Progenitor cell of endocrine pancreas (in vitro differentiated cells): Measurements from ENCODE around the gene SLC39A1. TPM values are rescaled to one million over a fixed set of nuclear protein-coding genes. Genes with fewer than 3 reads are reported as not detected.
A peak's percentile ranks its signal among the peaks of the same experiment; 100 is the strongest.

ENCODE experiments used
- DNase-seq: peaks from one replicate; pipeline ENCODE4 v3.0.0; 2021; ENCODE audit warnings: low spot score; ENCODE audit not compliant: unreplicated experiment
- H3K27ac Mint-ChIP-seq: 2 replicates; pipeline ENCODE4 v1.8.0; 2021; ENCODE audit warnings: mild to moderate bottlenecking, moderate library complexity, mixed read lengths
- H3K27me3 Mint-ChIP-seq: 2 replicates; pipeline ENCODE4 v1.8.0; 2021; ENCODE audit warnings: mixed read lengths
- H3K36me3 Mint-ChIP-seq: 2 replicates; pipeline ENCODE4 v1.8.0; 2022; ENCODE audit warnings: mixed read lengths; ENCODE audit not compliant: insufficient read depth
- H3K4me1 Mint-ChIP-seq: 2 replicates; pipeline ENCODE4 v1.8.0; 2021; ENCODE audit warnings: low read depth, mixed read lengths
- H3K4me3 Mint-ChIP-seq: 2 replicates; pipeline ENCODE4 v1.8.0; 2021; ENCODE audit warnings: low read depth, mild to moderate bottlenecking, moderate library complexity, mixed read lengths
- H3K9me3 Mint-ChIP-seq: 2 replicates; pipeline ENCODE4 v1.8.0; 2021; ENCODE audit warnings: low read depth, mixed read lengths
- total RNA-seq: library from RNA; stranded (reverse); gene quantifications from 2 replicates; pipeline ENCODE4 v1.2.1, GENCODE V29; 2021
- TF ChIP-seq, protein P1 (sequence below): fragments of 200-600 bp; sonication (generic); IDR thresholded peaks from one replicate; pipeline ENCODE4 v1.5.0; 2021; ENCODE audit warnings: antibody characterized with exemption, mild to moderate bottlenecking; ENCODE audit not compliant: unreplicated experiment

The SLC39A1 gene
- total RNA-seq, 1 donor from 2014 or later: 70.6 TPM

DNA sequence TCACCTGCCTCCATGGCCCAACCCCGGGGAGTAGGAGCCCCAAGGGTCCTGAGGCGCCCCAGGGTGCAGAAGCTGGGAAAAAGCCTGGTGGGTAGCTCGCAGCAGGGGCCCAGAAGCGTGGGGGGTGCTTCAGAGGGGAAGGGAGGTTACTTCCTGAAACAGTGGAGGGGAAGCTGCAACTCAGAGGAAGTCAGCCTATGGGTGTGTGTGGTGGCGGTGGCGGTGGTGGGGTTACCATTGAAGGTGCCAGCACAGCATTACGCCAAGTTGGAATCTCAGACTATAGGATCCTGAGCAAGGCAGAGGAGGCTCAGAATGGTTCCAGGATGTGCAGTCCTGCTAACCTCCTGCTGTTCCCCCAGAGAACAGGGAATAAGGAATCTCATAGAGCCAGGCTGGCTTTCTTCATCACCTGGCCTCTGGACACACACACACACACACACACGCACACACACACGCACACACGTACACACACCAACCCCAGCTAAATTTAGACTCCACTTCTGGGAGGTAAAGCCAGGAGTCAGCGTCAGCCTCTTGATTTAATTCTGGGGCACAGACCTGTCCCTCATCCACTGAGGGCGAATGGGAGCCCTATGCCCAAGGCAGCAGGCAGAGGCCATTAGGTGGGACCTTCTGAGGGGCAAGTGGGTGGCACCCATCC, 18.1 kb downstream of the SLC39A1 start:
- H3K4me1 Mint-ChIP-seq: peaks cover 7% of the 10 kb centered on the region
- TF ChIP-seq, protein P1, sequence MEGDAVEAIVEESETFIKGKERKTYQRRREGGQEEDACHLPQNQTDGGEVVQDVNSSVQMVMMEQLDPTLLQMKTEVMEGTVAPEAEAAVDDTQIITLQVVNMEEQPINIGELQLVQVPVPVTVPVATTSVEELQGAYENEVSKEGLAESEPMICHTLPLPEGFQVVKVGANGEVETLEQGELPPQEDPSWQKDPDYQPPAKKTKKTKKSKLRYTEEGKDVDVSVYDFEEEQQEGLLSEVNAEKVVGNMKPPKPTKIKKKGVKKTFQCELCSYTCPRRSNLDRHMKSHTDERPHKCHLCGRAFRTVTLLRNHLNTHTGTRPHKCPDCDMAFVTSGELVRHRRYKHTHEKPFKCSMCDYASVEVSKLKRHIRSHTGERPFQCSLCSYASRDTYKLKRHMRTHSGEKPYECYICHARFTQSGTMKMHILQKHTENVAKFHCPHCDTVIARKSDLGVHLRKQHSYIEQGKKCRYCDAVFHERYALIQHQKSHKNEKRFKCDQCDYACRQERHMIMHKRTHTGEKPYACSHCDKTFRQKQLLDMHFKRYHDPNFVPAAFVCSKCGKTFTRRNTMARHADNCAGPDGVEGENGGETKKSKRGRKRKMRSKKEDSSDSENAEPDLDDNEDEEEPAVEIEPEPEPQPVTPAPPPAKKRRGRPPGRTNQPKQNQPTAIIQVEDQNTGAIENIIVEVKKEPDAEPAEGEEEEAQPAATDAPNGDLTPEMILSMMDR: no peak
- peak overlapping the region; percentile 75 for H3K4me3 Mint-ChIP-seq
- H3K9me3 Mint-ChIP-seq: no peaks in the 10 kb centered on the region
- no peak for DNase-seq
- no peaks in the 10 kb centered on the region for H3K27me3 Mint-ChIP-seq
- peak overlapping the region; percentile 94 for H3K27ac Mint-ChIP-seq
- H3K36me3 Mint-ChIP-seq: peaks cover 6% of the 10 kb centered on the region

DNA sequence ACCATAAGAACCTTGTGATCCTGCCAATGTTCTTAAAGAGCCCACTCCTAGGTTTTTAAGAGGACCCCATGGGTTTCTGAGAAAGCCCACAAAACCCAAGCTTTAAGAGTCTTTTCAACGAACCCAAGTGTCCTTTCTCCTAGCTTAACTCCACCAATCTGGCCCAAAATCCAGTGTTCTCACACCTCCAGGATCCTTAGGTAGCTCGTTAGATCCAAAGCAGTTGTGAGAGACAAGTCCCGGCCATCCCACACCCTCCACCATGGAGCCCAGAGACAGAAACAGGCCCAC, 18.6 kb downstream of the SLC39A1 start:
- Mint-ChIP-seq H3K9me3 (no peaks in the 10 kb centered on the region), H3K27ac (no peak overlapping the region), H3K27me3 (no peaks in the 10 kb centered on the region), H3K4me1 (peaks cover 7% of the 10 kb centered on the region), H3K4me3 (peak overlapping the region; percentile 75), H3K36me3 (peaks cover 6% of the 10 kb centered on the region)
- no peak for DNase-seq
- TF ChIP-seq, protein P1: no peak

DNA sequence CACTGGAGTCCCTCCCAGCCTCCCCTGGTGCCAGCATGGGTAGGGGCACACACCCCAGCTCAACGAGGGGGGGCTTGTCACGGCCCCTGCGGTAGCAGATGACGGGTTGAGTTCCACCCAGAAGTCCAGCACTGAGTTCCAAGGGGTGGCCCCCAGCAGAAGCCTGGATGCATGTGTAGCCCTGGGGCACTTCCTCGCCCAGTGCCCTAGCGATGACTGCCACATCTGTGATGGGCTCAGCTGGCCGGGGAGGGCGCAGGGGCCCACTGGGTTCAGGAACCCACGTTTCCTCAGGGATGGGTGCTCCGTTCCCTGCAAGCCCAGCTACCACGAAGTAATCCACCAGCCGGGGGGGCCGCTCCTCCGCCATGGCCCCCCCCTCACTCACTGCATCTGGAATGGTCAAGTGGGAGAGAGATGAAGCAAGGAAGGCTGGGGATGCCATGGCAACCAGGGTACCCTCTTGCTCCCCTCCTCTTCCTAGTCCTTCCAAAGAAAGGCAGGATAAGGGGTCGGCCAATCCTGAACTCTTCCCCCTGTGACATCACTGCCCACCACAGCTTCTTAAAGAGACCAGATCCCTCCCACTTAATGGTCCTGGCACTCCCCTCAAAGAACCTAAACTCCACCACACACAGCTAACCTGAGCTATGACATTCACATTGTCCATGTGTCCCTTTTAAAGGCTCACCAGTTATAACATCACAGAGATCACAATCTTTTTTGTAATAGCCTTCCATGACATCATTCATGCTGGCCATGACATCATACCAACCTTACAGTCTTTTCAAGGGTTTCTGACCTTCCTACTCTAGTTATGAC, 19.1 kb downstream of the SLC39A1 start:
- H3K9me3 Mint-ChIP-seq: no peaks in the 10 kb centered on the region
- peaks cover 6% of the 10 kb centered on the region for H3K36me3 Mint-ChIP-seq
- TF ChIP-seq, protein P1: no peak
- no peaks in the 10 kb centered on the region for H3K27me3 Mint-ChIP-seq
- no peak for DNase-seq
- H3K4me3 Mint-ChIP-seq: peak overlapping the region; percentile 75
- H3K27ac Mint-ChIP-seq: peak overlapping the region; percentile 3
- peaks cover 7% of the 10 kb centered on the region for H3K4me1 Mint-ChIP-seq

DNA sequence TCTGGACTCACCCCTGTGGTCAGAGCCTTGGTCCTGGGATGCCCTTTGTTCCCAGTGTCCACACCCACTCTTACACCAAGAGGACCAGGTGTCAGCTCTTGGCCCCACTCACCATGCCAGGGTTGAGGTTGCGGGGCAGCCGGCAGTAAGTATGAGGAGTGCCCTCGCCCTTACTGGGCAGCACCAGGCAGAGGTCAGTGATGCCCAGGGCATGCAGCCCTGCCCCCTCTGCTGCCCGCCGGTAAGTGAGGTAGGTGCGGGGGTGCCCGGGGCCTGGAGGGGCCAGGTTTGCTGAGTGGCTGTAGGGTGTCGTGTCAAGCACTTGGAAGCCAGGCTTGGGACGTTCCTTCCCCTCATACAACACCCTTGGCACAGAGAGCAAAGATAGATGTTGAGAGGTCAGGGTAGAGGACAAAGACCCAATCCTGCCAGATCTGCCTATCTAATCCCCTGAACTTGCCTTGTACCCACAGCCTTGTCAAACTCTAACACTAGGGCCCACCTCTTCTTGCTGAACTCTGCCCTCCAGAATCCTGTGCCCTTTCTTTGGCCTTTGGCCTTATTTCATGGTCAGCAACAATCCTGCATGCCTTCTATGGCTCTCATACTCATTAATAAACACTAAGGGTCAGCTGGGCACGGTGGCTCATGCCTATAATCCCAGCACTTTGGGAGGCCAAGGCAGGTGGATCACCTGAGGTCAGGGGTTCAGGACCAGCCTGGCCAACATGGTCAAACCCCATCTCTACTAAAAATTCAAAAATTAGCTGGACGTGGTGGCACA, 20.4 kb downstream of the SLC39A1 start:
- H3K36me3 Mint-ChIP-seq: peaks cover 3% of the 10 kb centered on the region
- H3K27ac Mint-ChIP-seq: no peak overlapping the region
- TF ChIP-seq, protein P1: no peak
- DNase-seq: no peak
- H3K4me3 Mint-ChIP-seq: no peak overlapping the region
- peaks cover 7% of the 10 kb centered on the region for H3K4me1 Mint-ChIP-seq
- H3K27me3 Mint-ChIP-seq: no peaks in the 10 kb centered on the region
- no peaks in the 10 kb centered on the region for H3K9me3 Mint-ChIP-seq
